Stimulated activated CD8-positive, alpha-beta memory T cell treated with anti-CD3 and anti-CD28 coated beads, Interleukin-2, amount 100 ng/mL, for 1 hour (primary cell): ENCODE measurements around the gene PPP2R1B.

ENCODE experiments used
- DNase-seq, 2 donors: peaks; one replicate each; pipeline ENCODE4 v3.0.0-alpha.2; 2020; ENCODE audit warnings: low read depth in 2 of 2

The PPP2R1B gene

GRCh38 chr11:111748035-111748804, 18.0 kb downstream of the PPP2R1B start:
- DNase-seq, result no peak

- DNase-seq, result no peak
Measured at GRCh38 chr11:111745719-111746504, 20.3 kb downstream of the PPP2R1B start.

GRCh38 chr11:111743700-111744099, 22.5 kb downstream of the PPP2R1B start:
- no peak for DNase-seq

GRCh38 chr11:111741751-111742150, 24.4 kb downstream of the PPP2R1B start:
- DNase-seq, result no peak

- no peak for DNase-seq
Measured at GRCh38 chr11:111739299-111739698, 26.9 kb downstream of the PPP2R1B start.

- DNase-seq, result no peak
Measured at GRCh38 chr11:111737444-111738210, 28.6 kb downstream of the PPP2R1B start.

GRCh38 chr11:111736621-111737443, 29.4 kb downstream of the PPP2R1B start:
- DNase-seq, result no peak

GRCh38 chr11:111736181-111736590, 30.0 kb downstream of the PPP2R1B start:
- DNase-seq, result no peak

- no peak for DNase-seq
Measured at GRCh38 chr11:111735262-111736116, 30.7 kb downstream of the PPP2R1B start.

GRCh38 chr11:111734954-111735261, 31.3 kb downstream of the PPP2R1B start:
- DNase-seq, result no peak

GRCh38 chr11:111734101-111734953, 31.9 kb downstream of the PPP2R1B start:
- no peak for DNase-seq

GRCh38 chr11:111733611-111734088, 32.5 kb downstream of the PPP2R1B start:
- no peak for DNase-seq

GRCh38 chr11:111733016-111733415, 33.2 kb downstream of the PPP2R1B start:
- no peak for DNase-seq

- no peak for DNase-seq
Measured at GRCh38 chr11:111731821-111732220, 34.4 kb downstream of the PPP2R1B start.

- no peak for DNase-seq
Measured at GRCh38 chr11:111730871-111731591, 35.2 kb downstream of the PPP2R1B start.

- DNase-seq, result no peak
Measured at GRCh38 chr11:111729831-111730311, 36.3 kb downstream of the PPP2R1B start.

- no peak for DNase-seq
Measured at GRCh38 chr11:111729071-111729830, 36.9 kb downstream of the PPP2R1B start.

- no peak for DNase-seq
Measured at GRCh38 chr11:111727431-111727830, 38.8 kb downstream of the PPP2R1B start.
